ENCODE results near the gene PRPF31.
A peak's percentile ranks its signal among the peaks of the same experiment; 100 is the strongest.
"Not testable (repeated sequence)": the region's sequence is repeated elsewhere in the genome, so short reads cannot be mapped to it uniquely, and the experiment has no call there.

The PRPF31 gene

GRCh38 chr19:54115109-54116063 is at the start of gene PRPF31, which contains the start of gene TFPT:
TSS of gene PRPF31 (plus strand) at chr19:54115754. CDS start at chr19:54118279, 2,525 bp downstream.
TSS of gene TFPT (minus strand) at chr19:54115657. CDS start at chr19:54115269, 388 bp downstream.
- DNase-seq (ENCODE audit: extremely low spot score, insufficient read length, low read depth) (peak; percentile 93), FAIRE-seq (peak; percentile 99)

- no peak for FAIRE-seq
- DNase-seq (ENCODE audit: extremely low spot score, insufficient read length, low read depth): no peak
Observed at GRCh38 chr19:54069470-54069869, 46.1 kb upstream of the PRPF31 start.

DNA sequence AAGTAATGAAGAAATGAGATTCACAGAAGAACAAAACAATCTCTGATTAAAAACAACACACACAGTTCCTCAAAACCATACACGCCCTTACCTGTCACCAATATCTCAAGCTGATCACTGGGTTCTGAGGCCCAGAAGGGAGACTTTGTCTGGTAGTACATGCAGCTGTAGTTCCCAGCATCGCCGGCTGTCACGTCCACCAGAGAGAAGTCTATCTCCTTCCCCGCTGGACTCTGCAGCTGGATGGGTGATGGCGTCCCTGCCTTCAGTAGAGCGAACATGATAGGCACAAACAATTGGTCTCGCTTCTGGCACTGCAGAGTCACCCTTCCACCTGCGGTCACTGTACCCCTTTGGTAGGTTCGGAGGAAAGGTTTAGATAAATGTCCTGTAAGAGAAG is 41.7 kb upstream of the PRPF31 start:
- FAIRE-seq (no peak), DNase-seq (ENCODE audit: extremely low spot score, insufficient read length, low read depth) (no peak)

DNA sequence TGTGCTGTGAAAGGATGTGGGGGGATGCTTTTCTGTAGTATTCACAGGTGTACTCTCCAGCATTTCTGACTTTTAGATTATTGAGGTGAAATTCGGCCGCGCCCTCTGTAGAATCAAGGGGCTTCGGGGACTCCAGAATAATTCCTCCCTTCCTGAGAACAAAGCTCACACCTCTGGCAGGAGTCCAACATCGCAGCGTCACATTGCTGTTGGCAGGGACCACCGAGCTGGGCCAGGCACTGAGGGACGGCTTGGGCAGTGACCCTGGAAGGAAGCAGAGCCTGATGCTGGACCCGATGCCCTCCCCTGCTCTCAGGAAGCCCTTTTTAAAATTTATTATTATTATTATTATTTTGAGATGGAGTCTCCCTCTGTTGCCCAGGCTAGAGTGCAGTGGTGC is 40.7 kb upstream of the PRPF31 start:
- no peak for DNase-seq (ENCODE audit: extremely low spot score, insufficient read length, low read depth)
- no peak for FAIRE-seq

DNA sequence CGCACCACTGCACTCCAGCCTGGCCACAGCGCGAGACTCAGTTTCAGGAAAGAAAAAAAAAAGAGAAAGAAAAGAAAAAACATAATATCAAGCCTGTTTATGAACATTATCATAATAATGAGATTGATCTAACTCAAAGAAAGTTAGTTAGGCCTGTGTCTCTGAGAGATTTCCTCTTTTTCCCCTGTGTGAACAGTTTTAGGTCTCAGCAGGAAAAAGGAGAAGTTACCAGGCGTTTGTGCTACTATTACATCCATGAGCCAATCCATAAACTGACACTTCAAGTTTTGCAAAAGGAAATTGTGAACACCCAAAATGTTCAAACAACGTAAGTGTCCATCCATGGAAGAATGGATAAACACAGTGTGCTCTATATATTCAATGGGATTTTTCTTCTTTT is 38.2 kb upstream of the PRPF31 start:
- no peak for FAIRE-seq
- no peak for DNase-seq (ENCODE audit: extremely low spot score, insufficient read length, low read depth)

- DNase-seq (ENCODE audit: extremely low spot score, insufficient read length, low read depth): no peak
Observed at GRCh38 chr19:54081032-54081431, 34.5 kb upstream of the PRPF31 start, which contains the start of gene TARM1. TSS of gene TARM1 (minus strand) at chr19:54081365. CDS start at chr19:54081340, 25 bp downstream.

GRCh38 chr19:54084410-54084809 is 31.1 kb upstream of the PRPF31 start:
- DNase-seq (ENCODE audit: extremely low spot score, insufficient read length, low read depth) (no peak), FAIRE-seq (no peak)

More at GRCh38 chr19:54081032-54081431, 34.5 kb upstream of the PRPF31 start, which contains the start of gene TARM1:
- FAIRE-seq: no peak

- FAIRE-seq (no peak), DNase-seq (ENCODE audit: extremely low spot score, insufficient read length, low read depth) (no peak)
Observed at GRCh38 chr19:54094426-54095000, 21.0 kb upstream of the PRPF31 start.

DNA sequence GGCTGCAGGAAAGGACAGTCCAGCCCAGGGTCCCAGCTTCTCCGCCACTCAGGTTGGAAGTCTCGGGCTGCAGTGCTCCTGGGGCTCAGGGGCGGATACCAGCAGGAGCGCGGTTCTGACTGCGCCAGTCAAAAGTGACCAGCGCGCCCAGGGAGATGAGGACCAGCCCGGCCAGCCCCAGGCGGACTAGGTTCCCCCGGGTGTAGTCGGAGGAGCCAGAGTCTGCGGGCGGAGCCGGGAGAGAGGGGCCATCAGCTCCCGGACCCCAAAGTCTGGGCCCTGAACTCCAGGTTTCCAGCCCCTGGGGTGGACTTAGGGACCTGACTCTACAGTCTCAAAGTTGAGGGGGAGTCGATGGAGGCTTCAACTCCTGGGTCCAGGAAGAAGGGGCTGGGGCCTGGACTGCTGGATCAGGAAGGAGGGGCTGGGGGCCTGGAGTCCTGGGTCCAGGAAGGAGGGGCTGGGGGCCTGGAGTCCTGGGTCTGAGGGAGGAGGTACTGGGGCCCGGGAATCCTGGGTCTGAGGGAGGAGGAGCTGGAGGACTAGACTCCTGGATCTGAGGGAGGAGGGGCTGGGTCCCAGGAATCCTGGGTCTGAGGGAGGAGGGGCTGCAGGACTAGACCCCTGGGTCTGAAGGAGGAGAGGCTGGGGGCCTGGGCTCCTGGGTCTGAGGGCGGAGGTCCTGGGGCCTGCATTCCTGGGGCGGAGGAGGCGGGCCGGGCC is 20.3 kb upstream of the PRPF31 start:
- DNase-seq (ENCODE audit: extremely low spot score, insufficient read length, low read depth): no peak
- FAIRE-seq: no peak

GRCh38 chr19:54095859-54096616 is 19.5 kb upstream of the PRPF31 start:
- FAIRE-seq; DNase-seq (ENCODE audit: extremely low spot score, insufficient read length, low read depth): not testable (repeated sequence)

DNA sequence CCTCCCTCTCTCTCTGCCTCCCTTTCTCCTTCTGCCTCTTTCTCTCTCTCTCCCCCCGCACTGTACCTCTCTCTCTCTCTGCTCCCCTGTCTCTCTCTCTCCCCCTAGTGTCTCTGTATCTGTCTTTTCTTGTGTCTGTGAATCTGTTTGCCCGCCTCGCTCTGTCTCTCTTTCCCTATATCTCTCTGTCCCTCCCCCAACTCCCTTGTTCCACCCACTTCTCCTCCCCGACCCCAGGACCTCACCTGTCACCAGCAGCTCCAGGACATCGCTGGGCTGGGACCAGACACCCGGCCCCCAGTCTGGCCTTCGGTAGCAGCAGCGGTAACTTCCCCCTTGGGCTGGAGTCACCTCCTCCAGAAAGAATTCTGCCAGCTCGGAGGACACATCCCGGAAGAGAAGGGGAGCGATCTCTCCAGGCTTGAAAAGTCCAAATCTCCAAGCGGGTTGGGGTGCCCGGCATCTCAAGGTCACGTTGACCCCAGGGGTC is 18.9 kb upstream of the PRPF31 start:
- no peak for DNase-seq (ENCODE audit: extremely low spot score, insufficient read length, low read depth)
- no peak for FAIRE-seq

- FAIRE-seq (no peak), DNase-seq (ENCODE audit: extremely low spot score, insufficient read length, low read depth) (no peak)
Observed at GRCh38 chr19:54099190-54099902, 16.2 kb upstream of the PRPF31 start.

DNA sequence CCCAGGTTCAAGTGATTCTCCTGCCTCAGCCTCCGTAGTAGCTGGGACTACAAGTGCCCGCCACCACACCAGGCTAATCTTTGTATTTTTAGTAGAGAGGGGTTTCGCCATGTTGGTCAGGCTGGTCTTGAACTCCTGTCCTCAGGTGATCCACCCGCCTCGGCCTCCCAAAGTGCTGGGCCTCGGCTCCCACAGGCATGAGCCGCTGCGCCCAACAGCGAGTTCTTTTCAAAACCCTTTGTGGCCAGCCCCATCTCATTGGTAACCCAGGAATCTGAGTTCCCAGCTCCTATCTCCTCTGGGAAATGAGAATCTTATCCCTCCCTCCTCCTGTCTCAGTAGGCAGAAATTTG is 15.7 kb upstream of the PRPF31 start:
- not testable (repeated sequence) for DNase-seq (ENCODE audit: extremely low spot score, insufficient read length, low read depth); FAIRE-seq

GRCh38 chr19:54100561-54100960 is 15.0 kb upstream of the PRPF31 start, which contains the start of gene OSCAR:
TSS of gene OSCAR (minus strand) at chr19:54100803. CDS start at chr19:54100792, 11 bp downstream.
- DNase-seq (ENCODE audit: extremely low spot score, insufficient read length, low read depth): no peak

DNA sequence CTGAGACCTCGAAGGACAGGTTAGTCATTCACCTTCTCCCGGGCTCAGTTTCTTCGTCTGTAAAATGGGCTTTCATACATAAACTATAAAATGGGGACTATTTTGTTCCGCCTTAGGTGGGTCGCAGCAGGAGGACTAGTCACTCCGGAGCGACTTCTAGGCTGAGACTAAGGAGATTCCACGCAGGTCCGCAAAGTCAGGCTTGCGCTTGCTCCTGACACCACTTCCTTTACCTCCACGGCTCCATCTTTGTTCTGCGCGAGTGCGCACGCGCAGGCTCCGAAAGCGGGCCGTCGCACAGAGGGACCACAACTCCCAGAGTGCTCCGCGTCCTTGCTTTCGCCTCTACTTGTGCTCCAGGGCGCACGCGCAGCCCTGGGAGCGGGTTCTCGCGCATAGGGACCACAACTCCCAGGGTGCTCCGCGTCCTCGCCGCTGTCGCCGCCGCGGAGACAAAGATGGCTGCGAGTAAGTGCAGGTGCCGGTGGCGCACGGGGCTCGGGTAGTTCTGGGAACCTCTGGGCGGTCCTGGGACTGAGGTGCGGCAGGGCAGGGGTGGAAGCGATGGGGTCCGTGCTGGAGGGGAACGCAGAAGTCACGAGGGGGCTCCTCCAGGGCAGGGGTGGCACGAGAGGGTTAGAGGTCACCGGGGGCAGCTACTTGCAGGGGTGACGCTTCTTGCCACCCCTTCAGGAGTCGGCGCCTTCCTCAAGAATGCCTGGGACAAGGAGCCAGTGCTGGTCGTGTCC is 13.0 kb upstream of the PRPF31 start, which contains the start of gene NDUFA3:
TSS of gene NDUFA3 (plus strand) at position 435 of the 749 bp plus-strand sequence. CDS start at position 459, 24 bp downstream.
- FAIRE-seq: peak; percentile 99

More at GRCh38 chr19:54100561-54100960, 15.0 kb upstream of the PRPF31 start, which contains the start of gene OSCAR:
- no peak for FAIRE-seq

DNA sequence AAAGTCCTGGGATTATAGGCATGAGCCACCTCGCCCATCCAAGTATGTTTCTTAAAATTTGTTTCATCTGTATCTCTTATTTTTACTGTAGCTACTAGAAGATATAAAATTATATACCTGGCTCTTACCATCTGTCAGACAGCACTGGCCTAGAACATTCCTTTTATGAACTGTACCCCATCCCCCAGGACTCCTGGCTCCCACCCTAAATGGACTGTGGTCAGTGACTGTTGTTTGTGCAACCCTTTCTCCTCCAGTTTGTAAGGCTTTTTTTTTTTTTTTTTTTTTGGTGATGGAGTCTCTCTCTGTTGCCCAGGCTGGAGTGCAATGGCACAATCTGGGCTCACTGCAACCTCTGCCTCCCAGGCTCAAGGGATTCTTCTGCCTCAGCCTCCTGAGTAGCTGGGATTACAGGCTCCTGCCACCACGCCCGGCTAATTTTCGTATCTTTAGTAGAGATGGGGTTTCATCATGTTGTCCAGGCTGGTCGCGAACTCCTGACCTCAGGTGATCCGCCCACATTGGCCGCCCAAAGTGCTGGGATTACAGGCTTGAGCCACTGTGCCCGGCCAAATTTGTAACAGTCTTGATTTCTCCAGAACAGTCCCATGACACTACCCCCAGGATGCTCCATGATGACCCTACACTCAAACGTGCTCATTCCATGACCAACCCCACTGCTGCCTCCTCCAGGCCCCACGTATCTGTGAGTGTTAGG is 10.4 kb upstream of the PRPF31 start:
- DNase-seq (ENCODE audit: extremely low spot score, insufficient read length, low read depth): no peak
- no peak for FAIRE-seq

More for the DNA sequence above, 13.0 kb upstream of the PRPF31 start, which contains the start of gene NDUFA3:
- DNase-seq (ENCODE audit: extremely low spot score, insufficient read length, low read depth): peak; percentile 100

DNA sequence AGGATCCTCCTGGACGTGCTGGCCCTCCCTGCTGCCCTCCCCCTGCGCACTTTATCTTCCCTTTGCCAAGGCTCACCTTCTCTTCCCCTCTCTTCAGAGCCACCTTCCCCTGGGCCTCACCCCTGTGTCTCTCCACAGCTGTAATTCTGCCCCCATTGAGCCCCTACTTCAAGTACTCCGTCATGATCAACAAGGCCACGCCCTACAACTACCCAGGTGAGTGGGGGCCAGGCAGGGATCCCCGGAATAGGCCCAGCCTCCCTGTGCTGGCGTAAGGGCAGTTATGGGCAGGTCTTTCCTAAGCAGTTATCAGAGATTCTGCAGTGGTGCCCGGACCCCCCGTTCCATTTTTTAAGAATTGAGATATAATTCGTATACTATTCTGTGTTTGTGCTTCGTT is 9.8 kb upstream of the PRPF31 start:
- DNase-seq (ENCODE audit: extremely low spot score, insufficient read length, low read depth) (no peak), FAIRE-seq (no peak)
